HepG2 (cell line): ENCODE data around the gene CHKB.

Experiments used
- EZH2 ChIP-seq: conservative IDR thresholded peaks from 2 replicates; pipeline ENCODE4 v1.6.1; 2012; ENCODE audit warnings: mild to moderate bottlenecking, low read depth, low read length, moderate library complexity
- SATB2 ChIP-seq: sonication (generic); formaldehyde crosslinking; IDR thresholded peaks from 2 replicates; pipeline ENCODE4 v1.5.0; 2020; ENCODE audit warnings: missing genetic modification reagents
- TF ChIP-seq, protein P1 (sequence below): sonication (generic); formaldehyde crosslinking; conservative IDR thresholded peaks from 2 replicates; pipeline ENCODE4 v1.4.0; 2020; ENCODE audit warnings: missing genetic modification reagents
- TF ChIP-seq, protein P2 (sequence below): sonication (generic); formaldehyde crosslinking; IDR thresholded peaks from 2 replicates; pipeline ENCODE4 v1.5.0; 2020; ENCODE audit warnings: mild to moderate bottlenecking, missing genetic modification reagents, moderate library complexity
- TF ChIP-seq, protein P3 (sequence below): sonication (generic); formaldehyde crosslinking; IDR thresholded peaks from 2 replicates; pipeline ENCODE4 v1.4.0; 2020; ENCODE audit warnings: missing genetic modification reagents, borderline replicate concordance

DNA sequence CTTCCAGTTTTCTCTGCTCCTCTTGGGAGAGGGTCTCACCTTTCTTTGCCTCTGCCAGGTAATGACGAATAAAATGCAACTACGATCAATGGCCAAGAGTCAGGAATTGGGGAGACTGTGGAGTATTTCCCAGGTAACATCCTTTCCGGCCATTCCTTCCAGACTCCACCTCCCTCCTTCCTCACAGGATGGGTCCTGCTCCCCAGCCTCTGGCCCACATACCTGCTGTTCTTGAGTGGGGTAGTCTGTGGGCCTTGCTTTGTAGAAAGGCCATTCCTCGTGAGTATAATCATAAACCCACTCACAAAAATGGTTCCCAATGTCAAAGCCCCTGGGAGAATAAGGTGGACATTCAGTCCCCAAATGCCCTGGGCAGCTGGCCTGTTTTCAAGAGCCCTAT, 2.9 kb downstream of the CHKB start:
- TF ChIP-seq, protein P1, sequence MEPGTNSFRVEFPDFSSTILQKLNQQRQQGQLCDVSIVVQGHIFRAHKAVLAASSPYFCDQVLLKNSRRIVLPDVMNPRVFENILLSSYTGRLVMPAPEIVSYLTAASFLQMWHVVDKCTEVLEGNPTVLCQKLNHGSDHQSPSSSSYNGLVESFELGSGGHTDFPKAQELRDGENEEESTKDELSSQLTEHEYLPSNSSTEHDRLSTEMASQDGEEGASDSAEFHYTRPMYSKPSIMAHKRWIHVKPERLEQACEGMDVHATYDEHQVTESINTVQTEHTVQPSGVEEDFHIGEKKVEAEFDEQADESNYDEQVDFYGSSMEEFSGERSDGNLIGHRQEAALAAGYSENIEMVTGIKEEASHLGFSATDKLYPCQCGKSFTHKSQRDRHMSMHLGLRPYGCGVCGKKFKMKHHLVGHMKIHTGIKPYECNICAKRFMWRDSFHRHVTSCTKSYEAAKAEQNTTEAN (CRISPR knock-in tag) = no peak
- TF ChIP-seq, protein P2, sequence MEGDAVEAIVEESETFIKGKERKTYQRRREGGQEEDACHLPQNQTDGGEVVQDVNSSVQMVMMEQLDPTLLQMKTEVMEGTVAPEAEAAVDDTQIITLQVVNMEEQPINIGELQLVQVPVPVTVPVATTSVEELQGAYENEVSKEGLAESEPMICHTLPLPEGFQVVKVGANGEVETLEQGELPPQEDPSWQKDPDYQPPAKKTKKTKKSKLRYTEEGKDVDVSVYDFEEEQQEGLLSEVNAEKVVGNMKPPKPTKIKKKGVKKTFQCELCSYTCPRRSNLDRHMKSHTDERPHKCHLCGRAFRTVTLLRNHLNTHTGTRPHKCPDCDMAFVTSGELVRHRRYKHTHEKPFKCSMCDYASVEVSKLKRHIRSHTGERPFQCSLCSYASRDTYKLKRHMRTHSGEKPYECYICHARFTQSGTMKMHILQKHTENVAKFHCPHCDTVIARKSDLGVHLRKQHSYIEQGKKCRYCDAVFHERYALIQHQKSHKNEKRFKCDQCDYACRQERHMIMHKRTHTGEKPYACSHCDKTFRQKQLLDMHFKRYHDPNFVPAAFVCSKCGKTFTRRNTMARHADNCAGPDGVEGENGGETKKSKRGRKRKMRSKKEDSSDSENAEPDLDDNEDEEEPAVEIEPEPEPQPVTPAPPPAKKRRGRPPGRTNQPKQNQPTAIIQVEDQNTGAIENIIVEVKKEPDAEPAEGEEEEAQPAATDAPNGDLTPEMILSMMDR (CRISPR knock-in tag) = no peak
- TF ChIP-seq, protein P3, sequence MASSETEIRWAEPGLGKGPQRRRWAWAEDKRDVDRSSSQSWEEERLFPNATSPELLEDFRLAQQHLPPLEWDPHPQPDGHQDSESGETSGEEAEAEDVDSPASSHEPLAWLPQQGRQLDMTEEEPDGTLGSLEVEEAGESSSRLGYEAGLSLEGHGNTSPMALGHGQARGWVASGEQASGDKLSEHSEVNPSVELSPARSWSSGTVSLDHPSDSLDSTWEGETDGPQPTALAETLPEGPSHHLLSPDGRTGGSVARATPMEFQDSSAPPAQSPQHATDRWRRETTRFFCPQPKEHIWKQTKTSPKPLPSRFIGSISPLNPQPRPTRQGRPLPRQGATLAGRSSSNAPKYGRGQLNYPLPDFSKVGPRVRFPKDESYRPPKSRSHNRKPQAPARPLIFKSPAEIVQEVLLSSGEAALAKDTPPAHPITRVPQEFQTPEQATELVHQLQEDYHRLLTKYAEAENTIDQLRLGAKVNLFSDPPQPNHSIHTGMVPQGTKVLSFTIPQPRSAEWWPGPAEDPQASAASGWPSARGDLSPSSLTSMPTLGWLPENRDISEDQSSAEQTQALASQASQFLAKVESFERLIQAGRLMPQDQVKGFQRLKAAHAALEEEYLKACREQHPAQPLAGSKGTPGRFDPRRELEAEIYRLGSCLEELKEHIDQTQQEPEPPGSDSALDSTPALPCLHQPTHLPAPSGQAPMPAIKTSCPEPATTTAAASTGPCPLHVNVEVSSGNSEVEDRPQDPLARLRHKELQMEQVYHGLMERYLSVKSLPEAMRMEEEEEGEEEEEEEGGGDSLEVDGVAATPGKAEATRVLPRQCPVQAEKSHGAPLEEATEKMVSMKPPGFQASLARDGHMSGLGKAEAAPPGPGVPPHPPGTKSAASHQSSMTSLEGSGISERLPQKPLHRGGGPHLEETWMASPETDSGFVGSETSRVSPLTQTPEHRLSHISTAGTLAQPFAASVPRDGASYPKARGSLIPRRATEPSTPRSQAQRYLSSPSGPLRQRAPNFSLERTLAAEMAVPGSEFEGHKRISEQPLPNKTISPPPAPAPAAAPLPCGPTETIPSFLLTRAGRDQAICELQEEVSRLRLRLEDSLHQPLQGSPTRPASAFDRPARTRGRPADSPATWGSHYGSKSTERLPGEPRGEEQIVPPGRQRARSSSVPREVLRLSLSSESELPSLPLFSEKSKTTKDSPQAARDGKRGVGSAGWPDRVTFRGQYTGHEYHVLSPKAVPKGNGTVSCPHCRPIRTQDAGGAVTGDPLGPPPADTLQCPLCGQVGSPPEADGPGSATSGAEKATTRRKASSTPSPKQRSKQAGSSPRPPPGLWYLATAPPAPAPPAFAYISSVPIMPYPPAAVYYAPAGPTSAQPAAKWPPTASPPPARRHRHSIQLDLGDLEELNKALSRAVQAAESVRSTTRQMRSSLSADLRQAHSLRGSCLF (CRISPR knock-in tag) = no peak
- TF ChIP-seq SATB2 (CRISPR knock-in tag) (no peak), EZH2 (no peak)
